Dedifferentiated amniotic fluid mesenchymal stem cell (primary cell): ENCODE data around the gene SLC34A2.
A peak's percentile ranks its signal among the peaks of the same experiment; 100 is the strongest.
"Not testable (repeated sequence)": the region's sequence is repeated elsewhere in the genome, so short reads cannot be mapped to it uniquely, and the experiment has no call there.

Source experiments
- DNase-seq: peaks from one replicate; pipeline ENCODE4 v3.0.0-alpha.2; 2016; ENCODE audit errors: extremely low spot score

The SLC34A2 gene

DNA sequence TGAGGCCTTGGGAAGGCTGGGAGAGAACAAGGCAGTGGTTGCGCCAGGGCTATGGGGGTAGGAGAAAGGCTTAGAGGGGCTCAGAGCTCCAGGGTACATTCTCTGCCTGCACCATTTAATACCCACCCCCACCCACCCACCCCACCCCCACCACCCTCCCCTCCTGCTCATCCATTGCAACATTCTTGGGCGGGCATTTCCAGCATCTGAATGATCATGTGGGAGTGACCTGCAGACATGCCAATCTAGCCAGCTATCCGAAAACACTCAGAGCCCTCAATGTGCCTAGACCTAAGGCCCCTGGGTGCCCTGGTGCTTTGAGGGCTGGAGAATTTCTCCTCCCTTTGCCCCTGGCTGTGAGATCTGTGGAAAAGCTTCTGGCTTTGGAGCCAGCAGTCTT lies 3.1 kb downstream of the SLC34A2 start:
- no peak for DNase-seq

DNA sequence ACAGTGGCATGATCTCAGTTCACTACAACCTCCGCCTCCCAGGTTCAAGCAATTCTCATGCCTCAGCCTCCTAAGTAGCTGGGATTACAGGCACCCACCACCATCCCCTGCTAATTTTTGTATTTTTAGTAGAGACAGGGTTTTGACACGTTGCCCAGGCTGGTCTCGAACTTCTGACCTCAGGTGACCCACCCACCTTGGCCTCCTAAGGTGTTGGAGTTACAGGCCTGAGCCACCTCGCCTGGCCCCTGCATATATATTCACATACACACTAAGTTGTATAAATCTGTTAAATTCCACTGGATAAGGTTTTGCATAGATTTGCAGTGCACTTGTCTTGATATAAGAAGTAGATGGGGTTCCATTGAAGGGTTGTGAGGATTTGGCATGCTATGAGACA lies 5.8 kb downstream of the SLC34A2 start:
- DNase-seq: not testable (repeated sequence)

DNA sequence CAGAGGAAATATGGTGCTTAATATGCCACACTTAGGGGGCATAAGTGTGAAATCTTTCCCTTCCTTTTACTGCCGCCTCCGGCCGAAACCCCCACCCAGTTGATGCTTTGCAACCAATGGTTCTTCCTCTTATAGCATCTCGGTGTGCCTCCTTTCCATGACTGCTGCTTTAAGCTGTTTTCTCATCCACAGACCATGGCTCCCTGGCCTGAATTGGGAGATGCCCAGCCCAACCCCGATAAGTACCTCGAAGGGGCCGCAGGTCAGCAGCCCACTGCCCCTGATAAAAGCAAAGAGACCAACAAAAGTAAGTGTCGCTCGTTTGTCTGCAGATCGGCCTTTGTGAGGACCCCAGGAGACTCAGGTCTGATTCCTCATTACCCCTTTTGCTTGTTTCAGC lies 6.7 kb downstream of the SLC34A2 start:
- no peak for DNase-seq

GRCh38 chr4:25663781-25664180 lies 8.1 kb downstream of the SLC34A2 start:
- no peak for DNase-seq

GRCh38 chr4:25666031-25666630 lies 10.5 kb downstream of the SLC34A2 start:
- no peak for DNase-seq

DNA sequence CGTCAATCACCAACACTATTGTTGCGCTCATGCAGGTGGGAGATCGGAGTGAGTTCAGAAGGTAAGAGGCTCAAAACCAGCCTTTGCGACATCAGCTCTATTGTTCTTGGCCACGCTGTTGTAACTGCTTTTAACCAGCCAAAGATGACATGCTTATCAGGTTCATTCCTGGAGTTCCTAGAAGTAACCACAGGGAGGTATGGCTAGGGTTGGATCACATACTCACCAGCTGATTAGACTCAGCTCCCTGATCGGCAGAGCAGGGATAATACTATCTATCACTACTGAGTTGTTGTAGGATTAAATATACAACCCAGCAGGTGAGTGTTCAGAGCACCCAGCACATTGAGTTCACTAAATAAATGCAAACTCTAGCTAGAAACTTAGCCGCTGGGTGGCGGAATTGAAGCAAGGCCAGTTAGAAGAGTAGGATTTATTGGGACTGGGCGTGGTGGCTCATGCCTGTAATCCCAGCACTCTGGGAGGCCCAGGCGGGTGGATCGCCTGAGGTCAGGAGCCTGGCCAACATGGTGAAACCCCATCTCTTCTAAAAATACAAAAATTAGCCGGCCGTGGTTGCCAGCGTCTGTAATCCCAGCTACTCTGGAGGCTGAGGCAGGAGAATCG lies 12.4 kb downstream of the SLC34A2 start:
- DNase-seq: no peak

- DNase-seq: no peak
These were observed 15.3 kb downstream of the SLC34A2 start for GRCh38 chr4:25670991-25671390.

- no peak for DNase-seq
These were observed 17.1 kb downstream of the SLC34A2 start for GRCh38 chr4:25672756-25673155.

DNA sequence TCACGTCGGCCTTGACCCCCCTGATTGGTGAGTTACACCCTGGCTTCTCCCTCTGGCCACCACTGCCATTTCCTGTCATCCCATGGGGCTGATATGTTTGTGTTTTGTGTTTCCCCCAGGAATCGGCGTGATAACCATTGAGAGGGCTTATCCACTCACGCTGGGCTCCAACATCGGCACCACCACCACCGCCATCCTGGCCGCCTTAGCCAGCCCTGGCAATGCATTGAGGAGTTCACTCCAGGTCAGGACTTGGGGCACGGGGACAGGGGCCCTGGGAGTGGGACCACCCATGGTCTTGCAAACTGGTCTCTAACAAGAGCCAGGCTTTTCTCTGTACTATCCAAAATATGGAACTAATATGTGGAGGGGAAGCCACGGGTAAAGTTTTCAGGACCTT lies 18.7 kb downstream of the SLC34A2 start:
- DNase-seq: no peak

DNA sequence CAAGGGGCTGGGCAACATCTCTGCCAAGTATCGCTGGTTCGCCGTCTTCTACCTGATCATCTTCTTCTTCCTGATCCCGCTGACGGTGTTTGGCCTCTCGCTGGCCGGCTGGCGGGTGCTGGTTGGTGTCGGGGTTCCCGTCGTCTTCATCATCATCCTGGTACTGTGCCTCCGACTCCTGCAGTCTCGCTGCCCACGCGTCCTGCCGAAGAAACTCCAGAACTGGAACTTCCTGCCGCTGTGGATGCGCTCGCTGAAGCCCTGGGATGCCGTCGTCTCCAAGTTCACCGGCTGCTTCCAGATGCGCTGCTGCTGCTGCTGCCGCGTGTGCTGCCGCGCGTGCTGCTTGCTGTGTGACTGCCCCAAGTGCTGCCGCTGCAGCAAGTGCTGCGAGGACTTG lies 20.6 kb downstream of the SLC34A2 start:
- DNase-seq: no peak

DNA sequence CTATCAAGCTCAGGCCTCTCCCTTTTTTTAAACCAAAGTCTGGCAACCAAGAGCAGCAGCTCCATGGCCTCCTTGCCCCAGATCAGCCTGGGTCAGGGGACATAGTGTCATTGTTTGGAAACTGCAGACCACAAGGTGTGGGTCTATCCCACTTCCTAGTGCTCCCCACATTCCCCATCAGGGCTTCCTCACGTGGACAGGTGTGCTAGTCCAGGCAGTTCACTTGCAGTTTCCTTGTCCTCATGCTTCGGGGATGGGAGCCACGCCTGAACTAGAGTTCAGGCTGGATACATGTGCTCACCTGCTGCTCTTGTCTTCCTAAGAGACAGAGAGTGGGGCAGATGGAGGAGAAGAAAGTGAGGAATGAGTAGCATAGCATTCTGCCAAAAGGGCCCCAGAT lies 21.5 kb downstream of the SLC34A2 start:
- DNase-seq: no peak

GRCh38 chr4:25677943-25678342 lies 22.3 kb downstream of the SLC34A2 start:
- no peak for DNase-seq

GRCh38 chr4:25687773-25688172 lies 32.1 kb downstream of the SLC34A2 start:
- no peak for DNase-seq

GRCh38 chr4:25694466-25694865 lies 38.8 kb downstream of the SLC34A2 start:
- no peak for DNase-seq

GRCh38 chr4:25696409-25696808 lies 40.8 kb downstream of the SLC34A2 start:
- DNase-seq: no peak

DNA sequence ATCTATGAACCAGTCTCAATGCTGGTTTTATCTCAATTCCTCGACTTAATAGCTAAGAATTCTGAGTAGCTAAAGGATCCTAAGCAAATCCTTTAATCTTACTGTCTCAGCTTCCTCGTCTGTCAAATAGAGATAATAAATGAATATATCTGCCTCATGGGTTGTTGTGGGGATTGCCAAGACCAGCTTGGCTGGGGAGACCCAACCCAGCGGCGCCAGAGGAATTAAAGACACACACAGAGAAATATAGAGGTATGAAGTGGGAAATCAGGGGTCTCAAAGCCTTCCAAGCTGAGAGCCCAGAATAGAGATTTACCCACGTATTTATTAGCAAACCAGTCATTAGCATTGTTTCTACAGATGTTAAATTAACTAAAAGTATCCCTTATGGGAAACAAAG lies 41.9 kb downstream of the SLC34A2 start:
- no peak for DNase-seq

DNA sequence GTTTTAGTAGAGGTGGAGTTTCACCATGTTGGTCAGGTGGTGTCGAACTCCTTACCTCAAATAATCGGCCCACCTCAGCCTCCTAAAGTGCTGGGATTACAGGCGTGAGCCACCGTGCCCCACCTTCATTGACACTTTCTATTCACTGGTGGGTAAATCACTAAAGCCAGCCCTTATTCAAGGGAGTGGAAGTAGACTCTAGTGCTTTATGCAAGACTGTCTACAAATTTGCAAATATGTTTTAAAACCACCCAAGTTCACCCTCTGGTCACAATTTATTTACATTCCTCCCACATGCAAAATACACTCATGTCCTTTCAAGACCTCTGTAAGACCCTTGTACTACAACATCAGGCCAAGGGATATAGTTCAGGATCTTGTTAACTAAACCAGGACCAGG lies 45.0 kb downstream of the SLC34A2 start:
- DNase-seq: no peak

DNA sequence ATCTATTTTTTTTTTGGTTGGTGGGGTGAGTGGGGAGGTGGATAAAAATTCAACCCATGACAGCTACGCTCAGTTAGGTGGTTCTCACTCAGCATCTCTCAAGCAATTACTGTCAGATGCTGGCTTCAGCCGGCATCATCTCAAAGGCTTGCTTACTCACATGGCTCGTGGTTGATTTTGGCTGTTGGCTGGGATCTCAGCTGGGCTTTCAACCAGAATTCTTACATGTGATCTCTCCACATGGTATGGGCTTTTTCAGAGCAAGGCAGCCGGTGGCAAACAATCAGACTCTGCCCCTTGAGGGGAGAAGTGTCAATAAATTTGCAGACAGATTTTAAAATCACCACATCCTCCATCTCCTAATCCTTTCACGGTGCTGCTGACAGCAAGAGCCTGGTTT lies 47.2 kb downstream of the SLC34A2 start:
- DNase-seq: peak; percentile 67

- no peak for DNase-seq
These were observed 48.2 kb downstream of the SLC34A2 start for GRCh38 chr4:25703731-25704388.

DNA sequence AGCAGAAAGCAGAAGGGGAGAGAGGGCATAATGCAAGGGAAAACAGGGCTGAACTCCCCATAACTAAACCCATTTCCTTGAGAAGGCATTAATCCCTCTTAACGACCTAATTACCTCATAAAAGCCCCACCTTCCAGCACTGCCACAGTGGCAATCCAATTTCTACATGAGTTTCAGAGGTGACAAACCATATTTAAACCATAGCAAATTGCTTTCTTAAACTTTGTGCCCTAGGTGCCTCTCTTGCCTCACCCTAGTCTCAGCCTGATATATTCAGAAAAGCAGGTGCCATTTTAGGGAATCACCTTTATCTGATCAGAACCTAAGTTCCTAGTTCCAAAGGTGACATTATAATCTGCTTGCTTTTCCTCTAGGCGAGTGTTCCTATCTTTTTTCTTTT lies 48.9 kb downstream of the SLC34A2 start:
- no peak for DNase-seq

DNA sequence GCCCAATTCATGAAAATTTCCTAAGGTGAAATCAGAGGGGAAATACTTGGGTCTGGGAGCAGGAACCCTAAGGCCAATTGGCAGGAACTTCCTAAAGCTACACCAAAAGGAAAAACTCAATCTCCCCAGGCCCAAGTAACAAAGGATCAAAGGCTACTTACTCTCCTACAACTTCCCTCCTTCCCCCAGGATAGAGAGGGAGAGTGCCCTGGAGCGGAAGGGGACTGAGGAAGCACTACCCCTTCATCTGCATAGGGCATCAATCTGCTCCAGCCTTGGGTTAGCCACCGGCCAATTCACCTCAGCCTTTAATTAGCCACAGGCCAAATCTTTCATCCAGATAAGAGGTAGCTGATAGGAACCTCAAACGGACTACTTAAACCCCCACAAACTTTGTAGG lies 55.0 kb downstream of the SLC34A2 start:
- no peak for DNase-seq

DNA sequence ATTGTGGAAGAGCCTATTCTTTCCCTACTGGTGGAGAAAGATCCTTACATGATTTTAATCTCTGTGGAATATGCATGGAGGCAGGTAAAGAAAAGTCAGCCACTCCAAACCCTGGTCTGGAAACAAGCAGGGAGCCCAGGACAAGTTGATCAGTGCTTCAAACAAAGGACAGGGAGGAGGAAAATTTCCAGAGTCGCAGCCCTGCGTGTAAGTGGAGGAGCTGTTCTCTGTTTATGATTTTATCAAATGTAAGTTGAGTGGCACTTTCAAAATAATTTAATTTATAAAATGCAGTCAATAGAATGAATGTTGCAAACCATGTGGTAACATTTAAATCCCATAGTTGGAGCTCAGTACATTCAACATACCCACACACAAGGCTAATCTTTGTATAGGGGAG lies 57.0 kb downstream of the SLC34A2 start:
- DNase-seq: no peak

DNA sequence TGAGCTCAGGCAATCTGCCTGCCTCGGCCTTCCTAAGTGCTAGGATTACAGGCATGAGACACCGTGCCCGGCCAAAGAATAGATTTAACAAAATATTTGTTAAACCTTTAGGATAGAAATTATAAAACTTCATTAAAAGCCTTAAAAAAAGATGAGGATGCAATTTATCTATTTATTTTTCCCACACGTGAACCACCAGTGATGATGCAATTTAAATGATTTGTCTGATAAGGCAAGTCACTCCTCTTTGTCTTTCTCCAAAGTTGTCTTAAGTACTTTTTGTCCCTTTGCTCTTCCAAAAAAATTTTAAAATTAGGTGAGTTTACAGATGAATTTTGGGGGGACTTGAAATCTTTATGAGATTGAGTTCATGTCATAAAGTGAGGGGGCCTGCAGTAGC lies 58.2 kb downstream of the SLC34A2 start:
- DNase-seq: no peak

GRCh38 chr4:25722964-25723363 lies 67.3 kb downstream of the SLC34A2 start:
- DNase-seq: no peak
